HEK293 (cell line): ENCODE data around the gene CH25H.

Experiments used
- CTCF ChIA-PET: fragments of 350-600 bp; formaldehyde crosslinking; extraction: SDS; loops from one replicate; lab custom pipeline; 2021; ENCODE audit warnings: antibody characterized with exemption; lab: Yijun Ruan, JAX
- POLR2A ChIA-PET: fragments of 300-600 bp; formaldehyde crosslinking; extraction: SDS; loops from one replicate; lab custom pipeline; 2020; ENCODE audit warnings: antibody characterized with exemption, inconsistent platforms; lab: Yijun Ruan, JAX
- H3K27ac ChIP-seq: fragments of 200-500 bp; sonication (Bioruptor generic); 2 replicates; pipeline ENCODE4 v1.5.1; 2014; ENCODE audit warnings: low read depth, low read length, control low read depth, inconsistent platforms; ENCODE audit errors: extremely low read depth
- H3K36me3 ChIP-seq, 2 experiments: fragments of 200-500 bp in 1 of 2; sonication (Bioruptor generic) in 1 of 2; 1 replicate in 1 of 2; 2 replicates in 1 of 2; pipeline ENCODE4 v1.5.1; 2014 to 2017; ENCODE audit warnings: inconsistent platforms in 2 of 2, low read length in 2 of 2; ENCODE audit not compliant: control insufficient read depth in 2 of 2, insufficient read depth in 1 of 2
- H3K4me1 ChIP-seq: fragments of 200-500 bp; sonication (Bioruptor generic); 2 replicates; pipeline ENCODE4 v1.5.1; 2014; ENCODE audit warnings: mild to moderate bottlenecking, low read length, inconsistent platforms; ENCODE audit not compliant: control insufficient read depth, insufficient read depth
- H3K4me3 ChIP-seq: 2 replicates; pipeline ENCODE4 v1.5.1; 2011; ENCODE audit warnings: low read depth, mild to moderate bottlenecking, control low read depth, low read length, moderate library complexity
- H3K9me3 ChIP-seq: fragments of 200-500 bp; sonication (Bioruptor generic); 2 replicates; pipeline ENCODE4 v1.5.1; 2014; ENCODE audit warnings: low read depth, low read length, inconsistent platforms; ENCODE audit not compliant: control insufficient read depth, insufficient read depth
- EGR2 ChIP-seq: fragments of 450-650 bp; formaldehyde crosslinking; IDR thresholded peaks from 2 replicates; pipeline ENCODE4 v1.5.1; 2016; ENCODE audit warnings: low read depth, missing biosample characterization, missing genetic modification characterization
- GLIS2 ChIP-seq: fragments of 450-650 bp; formaldehyde crosslinking; IDR thresholded peaks from 2 replicates; pipeline ENCODE4 v1.5.1; 2016; ENCODE audit warnings: missing biosample characterization, missing genetic modification characterization
- RBAK ChIP-seq: fragments of 450-650 bp; formaldehyde crosslinking; IDR thresholded peaks from 2 replicates; pipeline ENCODE4 v1.5.1; 2016; ENCODE audit warnings: missing biosample characterization, missing genetic modification characterization
- SCRT1 ChIP-seq: fragments of 450-650 bp; formaldehyde crosslinking; IDR thresholded peaks from 2 replicates; pipeline ENCODE4 v1.5.1; 2016; ENCODE audit warnings: missing biosample characterization, missing genetic modification characterization, borderline replicate concordance
- TRIM28 ChIP-seq: IDR thresholded peaks from 2 replicates; pipeline ENCODE4 v1.6.1; 2011; ENCODE audit warnings: low read length, control low read depth, borderline replicate concordance
- ZBTB1 ChIP-seq: fragments of 450-650 bp; formaldehyde crosslinking; IDR thresholded peaks from 2 replicates; pipeline ENCODE4 v1.5.1; 2016; ENCODE audit warnings: missing biosample characterization, missing genetic modification characterization
- ZFP69B ChIP-seq: fragments of 450-650 bp; formaldehyde crosslinking; IDR thresholded peaks from 2 replicates; pipeline ENCODE4 v1.5.1; 2016; ENCODE audit warnings: missing biosample characterization, missing genetic modification characterization
- ZNF138 ChIP-seq: fragments of 450-650 bp; formaldehyde crosslinking; IDR thresholded peaks from 2 replicates; pipeline ENCODE4 v1.5.1; 2016; ENCODE audit warnings: missing biosample characterization, missing genetic modification characterization, borderline replicate concordance
- ZNF155 ChIP-seq: fragments of 450-650 bp; formaldehyde crosslinking; IDR thresholded peaks from 2 replicates; pipeline ENCODE4 v1.5.1; 2016; ENCODE audit warnings: missing biosample characterization, missing genetic modification characterization
- ZNF16 ChIP-seq: fragments of 450-650 bp; formaldehyde crosslinking; IDR thresholded peaks from 2 replicates; pipeline ENCODE4 v1.5.1; 2016; ENCODE audit warnings: low read depth, missing biosample characterization, missing genetic modification characterization
- ZNF175 ChIP-seq: fragments of 450-650 bp; formaldehyde crosslinking; IDR thresholded peaks from 2 replicates; pipeline ENCODE4 v1.5.1; 2016; ENCODE audit warnings: missing biosample characterization, missing genetic modification characterization
- ZNF19 ChIP-seq: fragments of 450-650 bp; formaldehyde crosslinking; IDR thresholded peaks from 2 replicates; pipeline ENCODE4; 2016; ENCODE audit warnings: missing biosample characterization, missing genetic modification characterization, low read depth
- ZNF202 ChIP-seq: fragments of 450-650 bp; formaldehyde crosslinking; IDR thresholded peaks from 2 replicates; pipeline ENCODE4 v1.5.1; 2016; ENCODE audit warnings: missing biosample characterization, missing genetic modification characterization, borderline replicate concordance
- ZNF266 ChIP-seq: fragments of 450-650 bp; formaldehyde crosslinking; IDR thresholded peaks from 2 replicates; pipeline ENCODE4 v1.5.1; 2016; ENCODE audit warnings: missing biosample characterization, missing genetic modification characterization, low read depth
- ZNF311 ChIP-seq: fragments of 450-650 bp; formaldehyde crosslinking; IDR thresholded peaks from 2 replicates; pipeline ENCODE4 v1.5.1; 2017; ENCODE audit warnings: missing biosample characterization, missing genetic modification characterization, borderline replicate concordance
- ZNF350 ChIP-seq: fragments of 450-650 bp; formaldehyde crosslinking; IDR thresholded peaks from 2 replicates; pipeline ENCODE4 v1.5.0; 2017; ENCODE audit warnings: missing biosample characterization, mild to moderate bottlenecking, missing genetic modification characterization
- ZNF362 ChIP-seq: fragments of 450-650 bp; formaldehyde crosslinking; IDR thresholded peaks from 2 replicates; pipeline ENCODE4 v1.5.1; 2016; ENCODE audit warnings: missing biosample characterization, missing genetic modification characterization
- ZNF366 ChIP-seq: fragments of 450-650 bp; formaldehyde crosslinking; conservative IDR thresholded peaks from 2 replicates; pipeline ENCODE4 v1.5.1; 2016; ENCODE audit warnings: missing biosample characterization, missing genetic modification characterization
- ZNF623 ChIP-seq: fragments of 450-650 bp; formaldehyde crosslinking; IDR thresholded peaks from 2 replicates; pipeline ENCODE4 v1.5.1; 2016; ENCODE audit warnings: missing biosample characterization, missing genetic modification characterization
- ZNF670 ChIP-seq: fragments of 450-650 bp; formaldehyde crosslinking; IDR thresholded peaks from 2 replicates; pipeline ENCODE4 v1.5.1; 2016; ENCODE audit warnings: missing biosample characterization, missing genetic modification characterization, low read depth
- ZSCAN16 ChIP-seq: fragments of 450-650 bp; formaldehyde crosslinking; IDR thresholded peaks from 2 replicates; pipeline ENCODE4 v1.5.1; 2016; ENCODE audit warnings: missing biosample characterization, missing genetic modification characterization
- TF ChIP-seq, protein P1 (sequence below): fragments of 450-650 bp; formaldehyde crosslinking; IDR thresholded peaks from 2 replicates; pipeline ENCODE4 v1.5.0; 2017; ENCODE audit warnings: missing biosample characterization, missing genetic modification characterization, borderline replicate concordance
- TF ChIP-seq, protein P2 (sequence below): fragments of 450-650 bp; formaldehyde crosslinking; IDR thresholded peaks from 2 replicates; pipeline ENCODE4 v1.5.1; 2016; ENCODE audit warnings: missing biosample characterization, missing genetic modification characterization
- TF ChIP-seq, protein P3 (sequence below): fragments of 450-650 bp; formaldehyde crosslinking; IDR thresholded peaks from 2 replicates; pipeline ENCODE4 v1.5.1; 2017; ENCODE audit warnings: missing biosample characterization, missing genetic modification characterization

Gene CH25H

DNA sequence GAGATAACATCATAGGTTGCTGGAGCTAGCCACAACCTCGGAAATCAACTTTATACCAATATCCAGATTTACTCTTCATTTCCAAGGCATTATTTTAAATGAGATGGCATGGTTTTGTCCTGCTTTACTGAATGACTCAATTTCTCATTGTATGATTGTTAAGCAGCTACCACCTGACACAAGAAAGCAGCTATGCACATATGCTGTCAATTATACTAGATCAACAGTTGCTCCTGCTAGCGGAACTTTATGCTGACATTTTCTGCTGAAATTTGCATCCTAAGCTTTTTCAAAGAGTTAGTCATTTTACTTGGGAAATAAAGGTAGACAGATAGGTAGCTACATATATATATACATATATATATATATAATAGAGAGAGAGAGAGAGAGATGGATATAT lies 8.9 kb upstream of the CH25H start (continued):
- no peak for TF ChIP-seq ZNF350 (tag by site-specific recombination)

GRCh38 chr10:89215511-89215910 lies 8.4 kb upstream of the CH25H start:
- no peaks in the 10 kb centered on the region for H3K9me3 ChIP-seq
- CTCF ChIA-PET: interaction anchor here (0.6 to 4.2 kb wide), 16 partner anchors 9 to 281 kb away, joined by 3 to 98 read pairs (median 4); no protein-coding TSS in a partner anchor
- 0 out of 2 replicates have a peak, but pooled peaks cover 2% of the 10 kb centered on the region for H3K4me1 ChIP-seq
- TF ChIP-seq RBAK (tag by site-specific recombination) (no peak), ZNF202 (tag by site-specific recombination) (no peak), ZNF138 (tag by site-specific recombination) (no peak), ZNF266 (no peak), ZNF175 (no peak), ZSCAN16 (tag by site-specific recombination) (no peak), ZNF350 (tag by site-specific recombination) (no peak), SCRT1 (tag by site-specific recombination) (no peak), ZNF623 (no peak), EGR2 (no peak), ZBTB1 (tag by site-specific recombination) (no peak), ZNF362 (no peak), ZNF155 (tag by site-specific recombination) (no peak), GLIS2 (tag by site-specific recombination) (no peak), TRIM28 (no peak), ZNF670 (tag by site-specific recombination) (no peak), ZNF19 (no peak), ZNF311 (tag by site-specific recombination) (no peak)
- TF ChIP-seq, protein P1, sequence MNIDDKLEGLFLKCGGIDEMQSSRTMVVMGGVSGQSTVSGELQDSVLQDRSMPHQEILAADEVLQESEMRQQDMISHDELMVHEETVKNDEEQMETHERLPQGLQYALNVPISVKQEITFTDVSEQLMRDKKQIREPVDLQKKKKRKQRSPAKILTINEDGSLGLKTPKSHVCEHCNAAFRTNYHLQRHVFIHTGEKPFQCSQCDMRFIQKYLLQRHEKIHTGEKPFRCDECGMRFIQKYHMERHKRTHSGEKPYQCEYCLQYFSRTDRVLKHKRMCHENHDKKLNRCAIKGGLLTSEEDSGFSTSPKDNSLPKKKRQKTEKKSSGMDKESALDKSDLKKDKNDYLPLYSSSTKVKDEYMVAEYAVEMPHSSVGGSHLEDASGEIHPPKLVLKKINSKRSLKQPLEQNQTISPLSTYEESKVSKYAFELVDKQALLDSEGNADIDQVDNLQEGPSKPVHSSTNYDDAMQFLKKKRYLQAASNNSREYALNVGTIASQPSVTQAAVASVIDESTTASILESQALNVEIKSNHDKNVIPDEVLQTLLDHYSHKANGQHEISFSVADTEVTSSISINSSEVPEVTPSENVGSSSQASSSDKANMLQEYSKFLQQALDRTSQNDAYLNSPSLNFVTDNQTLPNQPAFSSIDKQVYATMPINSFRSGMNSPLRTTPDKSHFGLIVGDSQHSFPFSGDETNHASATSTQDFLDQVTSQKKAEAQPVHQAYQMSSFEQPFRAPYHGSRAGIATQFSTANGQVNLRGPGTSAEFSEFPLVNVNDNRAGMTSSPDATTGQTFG (tag by site-specific recombination): no peak
- TF ChIP-seq, protein P2, sequence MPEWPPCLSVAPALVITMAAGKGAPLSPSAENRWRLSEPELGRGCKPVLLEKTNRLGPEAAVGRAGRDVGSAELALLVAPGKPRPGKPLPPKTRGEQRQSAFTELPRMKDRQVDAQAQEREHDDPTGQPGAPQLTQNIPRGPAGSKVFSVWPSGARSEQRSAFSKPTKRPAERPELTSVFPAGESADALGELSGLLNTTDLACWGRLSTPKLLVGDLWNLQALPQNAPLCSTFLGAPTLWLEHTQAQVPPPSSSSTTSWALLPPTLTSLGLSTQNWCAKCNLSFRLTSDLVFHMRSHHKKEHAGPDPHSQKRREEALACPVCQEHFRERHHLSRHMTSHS (tag by site-specific recombination): no peak
- no peak overlapping the region for H3K27ac ChIP-seq
- POLR2A ChIA-PET: no interaction called here
- H3K4me3 ChIP-seq: no peak overlapping the region
- peaks cover 0 to 6% of the 10 kb centered on the region in 2 experiments; a peak in 1 of 3 replicates for H3K36me3 ChIP-seq

- POLR2A ChIA-PET: no interaction called here
- Histone ChIP-seq H3K9me3 (no peaks in the 10 kb centered on the region), H3K36me3 (peaks cover 0 to 6% of the 10 kb centered on the region in 2 experiments; a peak in 1 of 3 replicates), H3K4me3 (no peak overlapping the region), H3K27ac (no peak overlapping the region), H3K4me1 (0 out of 2 replicates have a peak, but pooled peaks cover 2% of the 10 kb centered on the region)
- TF ChIP-seq ZFP69B (tag by site-specific recombination) (no peak), ZNF16 (tag by site-specific recombination) (no peak), ZNF366 (tag by site-specific recombination) (no peak)
- TF ChIP-seq, protein P3, sequence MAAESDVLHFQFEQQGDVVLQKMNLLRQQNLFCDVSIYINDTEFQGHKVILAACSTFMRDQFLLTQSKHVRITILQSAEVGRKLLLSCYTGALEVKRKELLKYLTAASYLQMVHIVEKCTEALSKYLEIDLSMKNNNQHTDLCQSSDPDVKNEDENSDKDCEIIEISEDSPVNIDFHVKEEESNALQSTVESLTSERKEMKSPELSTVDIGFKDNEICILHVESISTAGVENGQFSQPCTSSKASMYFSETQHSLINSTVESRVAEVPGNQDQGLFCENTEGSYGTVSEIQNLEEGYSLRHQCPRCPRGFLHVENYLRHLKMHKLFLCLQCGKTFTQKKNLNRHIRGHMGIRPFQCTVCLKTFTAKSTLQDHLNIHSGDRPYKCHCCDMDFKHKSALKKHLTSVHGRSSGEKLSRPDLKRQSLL: no peak
- CTCF ChIA-PET: interaction anchor here (0.7 to 4.2 kb wide), 29 partner anchors 9 to 404 kb away, joined by 3 to 98 read pairs (median 4); partner anchors contain the start of gene FAS
These were observed 7.5 kb upstream of the CH25H start for GRCh38 chr10:89214566-89215165.
